Measurements from ENCODE around the gene DCBLD1. TPM values are rescaled to one million over a fixed set of nuclear protein-coding genes. Genes with fewer than 3 reads are reported as not detected.
A peak's percentile ranks its signal among the peaks of the same experiment; 100 is the strongest.
"Not testable (repeated sequence)": the region's sequence is repeated elsewhere in the genome, so short reads cannot be mapped to it uniquely, and the experiment has no call there.

DCBLD1 gene
- total RNA-seq (10 to 100 TPM in 2 of 4 donors, 1 to 10 TPM in 2; 5.8 to 16.3 (median 9.7) TPM), polyA plus RNA-seq (1 to 10 TPM; 2.3 to 6.8 (median 4.2) TPM)

GRCh38 chr6:117482240-117483003, at the start of gene DCBLD1:
Gene DCBLD1, plus strand, starts transcription at chr6:117482674. Its CDS starts 108 bp downstream, at chr6:117482782.
- WGBS, 2 donors, result 1% methylated on average over 96 of the region's 96 CpGs
- Histone ChIP-seq H3K27ac (peak within 1 kb of the TSS; percentile 81 to 88 (median 84)), H3K4me1 (peaks cover 0 to 23% (median 14%) of the 10 kb centered on the region in 4 donors), H3K27me3 (no peaks in the 10 kb centered on the region), H3K4me3 (peak within 1 kb of the TSS; percentile 57 to 82 (median 76)), H3K36me3 (no peaks in the 10 kb centered on the region), H3K9me3 (no peaks in the 10 kb centered on the region)
- DNase-seq, result peak; percentile 82
- no peak for TF ChIP-seq CTCF (IDR thresholded peaks at IDR 0.05)
- peak in 3 of 4 donors; percentile 23 to 38 (median 35) for TF ChIP-seq POLR2AphosphoS5 (IDR thresholded peaks at IDR 0.05)
- intact Hi-C loops (cut with DNase I), result loop anchor here (5.0 to 10.0 kb wide), 2 partner anchors 65 to 122 kb away; partner anchors contain the start of gene GOPC

GRCh38 chr6:117440706-117441525, 41.6 kb upstream of the DCBLD1 start:
- 87 to 89% methylated on average over 2 of the region's 2 CpGs for WGBS, 2 donors
- no peak overlapping the region for H3K4me3 ChIP-seq
- TF ChIP-seq POLR2A (IDR thresholded peaks at IDR 0.05), result no peak
- TF ChIP-seq CTCF (IDR thresholded peaks at IDR 0.05), result no peak
- H3K27me3 ChIP-seq, result peaks cover 0 to 3% (median 0%) of the 10 kb centered on the region in 3 donors
- peaks cover 0 to 2% (median 0%) of the 10 kb centered on the region in 4 donors for H3K9me3 ChIP-seq
- no peak overlapping the region for H3K27ac ChIP-seq
- no peaks in the 10 kb centered on the region for H3K4me1 ChIP-seq
- no peak for DNase-seq
- intact Hi-C loops (cut with DNase I), result no loop called here
- H3K36me3 ChIP-seq, result no peaks in the 10 kb centered on the region

- Histone ChIP-seq H3K36me3 (no peaks in the 10 kb centered on the region), H3K9me3 (peaks cover 0 to 2% (median 0%) of the 10 kb centered on the region in 4 donors), H3K27me3 (peaks cover 0 to 3% (median 0%) of the 10 kb centered on the region in 3 donors), H3K4me3 (no peak overlapping the region), H3K4me1 (no peaks in the 10 kb centered on the region), H3K27ac (no peak overlapping the region)
- TF ChIP-seq CTCF (IDR thresholded peaks at IDR 0.05) (no peak), EP300 (IDR thresholded peaks at IDR 0.05) (no peak), POLR2A (IDR thresholded peaks at IDR 0.05) (no peak), POLR2AphosphoS5 (IDR thresholded peaks at IDR 0.05) (no peak)
- intact Hi-C loops (cut with DNase I), result no loop called here
- 82 to 88% methylated on average over 2 of the region's 2 CpGs for WGBS, 2 donors
- DNase-seq, result no peak
These were observed 40.6 kb upstream of the DCBLD1 start for GRCh38 chr6:117441824-117442264.

- H3K27ac ChIP-seq; H3K4me3 ChIP-seq; H3K27me3 ChIP-seq; H3K4me1 ChIP-seq; DNase-seq; H3K36me3 ChIP-seq; intact Hi-C loops (cut with DNase I); H3K9me3 ChIP-seq: not testable (repeated sequence)
- 93 to 94% methylated on average over 8 of the region's 8 CpGs for WGBS, 2 donors
These were observed 40.2 kb upstream of the DCBLD1 start for GRCh38 chr6:117442313-117442712.

- intact Hi-C loops (cut with DNase I), result no loop called here
- peaks cover 0 to 2% (median 0%) of the 10 kb centered on the region in 4 donors for H3K9me3 ChIP-seq
- no peak overlapping the region for H3K27ac ChIP-seq
- H3K4me3 ChIP-seq, result no peak overlapping the region
- no peak for DNase-seq
- peaks cover 0 to 6% (median 3%) of the 10 kb centered on the region in 3 donors for H3K27me3 ChIP-seq
- 77 to 79% methylated on average over 2 of the region's 2 CpGs for WGBS, 2 donors
- H3K36me3 ChIP-seq, result no peaks in the 10 kb centered on the region
- peaks cover 0 to 16% (median 0%) of the 10 kb centered on the region in 4 donors for H3K4me1 ChIP-seq
- TF ChIP-seq POLR2AphosphoS5 (IDR thresholded peaks at IDR 0.05), result no peak
- no peak for TF ChIP-seq POLR2A (IDR thresholded peaks at IDR 0.05)
- TF ChIP-seq EP300 (IDR thresholded peaks at IDR 0.05), result no peak
- no peak for TF ChIP-seq CTCF (IDR thresholded peaks at IDR 0.05)
These were observed 37.9 kb upstream of the DCBLD1 start for GRCh38 chr6:117444600-117444999.
